Measurements from ENCODE around the gene STX2.

GRCh38 chr12:130876758-130877157, 37.7 kb upstream of the STX2 start:
- TF ChIP-seq CTCF (IDR thresholded peaks at IDR 0.05; ENCODE audit: extremely low read depth in 1 of 2, insufficient read depth in 1 of 2, low read depth in 1 of 2, low read length in 2 of 2) (no peak), POLR2A (IDR thresholded peaks at IDR 0.05; ENCODE audit: low read depth, low read length) (no peak), POLR2AphosphoS5 (IDR thresholded peaks at IDR 0.05; ENCODE audit: insufficient read depth, low read depth, low read length) (no peak), MAX (IDR thresholded peaks at IDR 0.05; ENCODE audit: insufficient read depth, insufficient read length) (no peak), JUN (IDR thresholded peaks at IDR 0.05; ENCODE audit: borderline replicate concordance, insufficient read depth, insufficient read length, low read depth) (no peak), EZH2 (IDR thresholded peaks at IDR 0.05; ENCODE audit: borderline replicate concordance, low read depth, low read length, severe bottlenecking) (no peak)
